Mesenchymal stem cell (in vitro differentiated cells and primary cell): ENCODE data around the gene TBX2.

Experiments used
- DNase-seq: peaks from one replicate; pipeline ENCODE4 v3.0.0-alpha.2; 2013
- H2AFZ ChIP-seq: one replicate; pipeline ENCODE4 v1.6.1; 2013; ENCODE audit warnings: low read depth, mild to moderate bottlenecking, control low read depth, inconsistent platforms, low read length, moderate library complexity
- H2AK5ac ChIP-seq: 2 replicates; pipeline ENCODE4 v1.6.1; 2013; ENCODE audit warnings: low read length, moderate library complexity, mild to moderate bottlenecking, inconsistent platforms; ENCODE audit not compliant: severe bottlenecking
- H2BK120ac ChIP-seq: one replicate; pipeline ENCODE4 v1.6.1; 2013; ENCODE audit warnings: low read depth, mild to moderate bottlenecking, inconsistent platforms, low read length, moderate library complexity
- H2BK12ac ChIP-seq, 2 experiments: one replicate each; pipeline ENCODE4 v1.6.1; 2013; ENCODE audit warnings: inconsistent platforms in 2 of 2, low read length in 2 of 2, mild to moderate bottlenecking in 2 of 2, moderate library complexity in 2 of 2, control low read depth in 1 of 2
- H2BK15ac ChIP-seq: one replicate; pipeline ENCODE4 v1.6.1; 2013; ENCODE audit warnings: mild to moderate bottlenecking, low read depth, inconsistent platforms; ENCODE audit not compliant: poor library complexity, severe bottlenecking
- H2BK5ac ChIP-seq: 2 replicates; pipeline ENCODE4 v1.6.1; 2013; ENCODE audit warnings: low read depth, mild to moderate bottlenecking, low read length, control low read depth, inconsistent platforms; ENCODE audit not compliant: poor library complexity, severe bottlenecking
- H3K14ac ChIP-seq, 2 experiments: one replicate each; pipeline ENCODE4 v1.6.1; 2013; ENCODE audit warnings: inconsistent platforms in 2 of 2, low read length in 2 of 2, control low read depth in 1 of 2, mild to moderate bottlenecking in 1 of 2, moderate library complexity in 1 of 2
- H3K18ac ChIP-seq, 2 experiments: one replicate each; pipeline ENCODE4 v1.6.1; 2013; ENCODE audit warnings: inconsistent platforms in 2 of 2, low read length in 2 of 2, control low read depth in 1 of 2, low read depth in 1 of 2, mild to moderate bottlenecking in 1 of 2
- H3K23ac ChIP-seq, 2 experiments: one replicate each; pipeline ENCODE4 v1.6.1; 2013; ENCODE audit warnings: inconsistent platforms in 2 of 2, low read length in 2 of 2, mild to moderate bottlenecking in 2 of 2, moderate library complexity in 2 of 2, control low read depth in 1 of 2
- H3K27ac ChIP-seq: 2 replicates; pipeline ENCODE4 v1.5.1; 2013; ENCODE audit warnings: mild to moderate bottlenecking, moderate library complexity, low read length, control low read depth, inconsistent platforms; ENCODE audit not compliant: poor library complexity, severe bottlenecking
- H3K27me3 ChIP-seq, 2 experiments: 2 replicates each; pipeline versions ENCODE4 v1.6.1 to v1.7.0; 2013; ENCODE audit warnings: low read length in 2 of 2, mild to moderate bottlenecking in 2 of 2, moderate library complexity in 2 of 2, control low read depth in 1 of 2, inconsistent platforms in 1 of 2; ENCODE audit not compliant: control insufficient read depth in 1 of 2, insufficient read depth in 1 of 2
- H3K36me3 ChIP-seq, 2 experiments: 2 replicates each; pipeline versions ENCODE4 v1.6.1 to v1.7.0; 2013; ENCODE audit warnings: low read length in 2 of 2, control low read depth in 1 of 2, inconsistent platforms in 1 of 2, low read depth in 1 of 2, mild to moderate bottlenecking in 1 of 2; ENCODE audit not compliant: insufficient read depth in 2 of 2, control insufficient read depth in 1 of 2
- H3K4ac ChIP-seq, 2 experiments: one replicate each; pipeline ENCODE4 v1.6.1; 2013; ENCODE audit warnings: inconsistent platforms in 2 of 2, low read length in 2 of 2, mild to moderate bottlenecking in 2 of 2, moderate library complexity in 2 of 2, control low read depth in 1 of 2, low read depth in 1 of 2
- H3K4me1 ChIP-seq: 2 replicates; pipeline ENCODE4 v1.6.1; 2013; ENCODE audit warnings: low read depth, low read length, control low read depth; ENCODE audit not compliant: control insufficient read depth, insufficient read depth
- H3K4me2 ChIP-seq: 2 replicates; pipeline ENCODE4 v1.6.1; 2013; ENCODE audit warnings: low read length, mild to moderate bottlenecking, inconsistent platforms; ENCODE audit not compliant: poor library complexity, severe bottlenecking
- H3K4me3 ChIP-seq, 2 experiments: 2 replicates each; pipeline versions ENCODE4 v1.5.1 to v1.7.0; 2013; ENCODE audit warnings: low read length in 2 of 2, mild to moderate bottlenecking in 2 of 2, control low read depth in 1 of 2, low read depth in 1 of 2; ENCODE audit not compliant: insufficient read depth in 1 of 2
- H3K79me1 ChIP-seq: replicated peaks from 2 replicates; pipeline ENCODE4 v1.6.1; 2013; ENCODE audit warnings: mild to moderate bottlenecking, control low read depth, low read length, inconsistent platforms; ENCODE audit not compliant: poor library complexity, severe bottlenecking
- H3K9ac ChIP-seq: 2 replicates; pipeline ENCODE4 v1.7.0; 2013; ENCODE audit warnings: mild to moderate bottlenecking, low read length, moderate library complexity
- H3K9me3 ChIP-seq: 2 replicates; pipeline ENCODE4 v1.7.0; 2013; ENCODE audit warnings: mild to moderate bottlenecking, low read length; ENCODE audit not compliant: control insufficient read depth
- H4K8ac ChIP-seq: one replicate; pipeline ENCODE4 v1.6.1; 2013; ENCODE audit warnings: inconsistent platforms, mild to moderate bottlenecking, low read length, moderate library complexity
- H4K91ac ChIP-seq: one replicate; pipeline ENCODE4 v1.6.1; 2013; ENCODE audit warnings: mild to moderate bottlenecking, low read length, inconsistent platforms
- WGBS: methylation state at CpG from one replicate; pipeline ENCODE4 v1.1.7; 2013; ENCODE audit warnings: mixed read lengths; 5-methylcytosine and 5-hydroxymethylcytosine counted together

TBX2 gene

GRCh38 chr17:61400066-61400716, 548 bp downstream of the TBX2 start:
- H4K91ac ChIP-seq, result peak overlapping the region; percentile 64
- peak overlapping the region in 1 of 2 experiments; percentile 99 for H3K14ac ChIP-seq
- H2BK15ac ChIP-seq, result peak overlapping the region; percentile 33
- peak overlapping the region; percentile 55 to 77 for H3K4ac ChIP-seq
- no peaks in the 10 kb centered on the region for H3K79me1 ChIP-seq
- H3K36me3 ChIP-seq, result peaks cover 2 to 21% of the 10 kb centered on the region in 2 experiments
- H3K23ac ChIP-seq, result no peak overlapping the region
- H3K27me3 ChIP-seq, result peaks cover 0 to 81% of the 10 kb centered on the region in 2 experiments
- peak overlapping the region; percentile 90 for H3K4me2 ChIP-seq
- DNase-seq, result peak; percentile 53
- H3K4me3 ChIP-seq, result peak overlapping the region; percentile 51 to 81
- peak overlapping the region; percentile 87 to 89 for H3K18ac ChIP-seq
- H3K9me3 ChIP-seq, result no peaks in the 10 kb centered on the region
- WGBS, result 0% methylated on average over 53 of the region's 90 CpGs
- H2BK120ac ChIP-seq, result peak overlapping the region; percentile 54
- no peak overlapping the region for H2BK5ac ChIP-seq
- H2AK5ac ChIP-seq, result no peak overlapping the region
- no peak overlapping the region for H3K27ac ChIP-seq
- peak overlapping the region; percentile 33 for H4K8ac ChIP-seq
- H2AFZ ChIP-seq, result no peak overlapping the region
- H3K9ac ChIP-seq, result peak overlapping the region; percentile 93
- H3K4me1 ChIP-seq, result peaks cover 54% of the 10 kb centered on the region
- H2BK12ac ChIP-seq, result peak overlapping the region in 1 of 2 experiments; percentile 29

DNA sequence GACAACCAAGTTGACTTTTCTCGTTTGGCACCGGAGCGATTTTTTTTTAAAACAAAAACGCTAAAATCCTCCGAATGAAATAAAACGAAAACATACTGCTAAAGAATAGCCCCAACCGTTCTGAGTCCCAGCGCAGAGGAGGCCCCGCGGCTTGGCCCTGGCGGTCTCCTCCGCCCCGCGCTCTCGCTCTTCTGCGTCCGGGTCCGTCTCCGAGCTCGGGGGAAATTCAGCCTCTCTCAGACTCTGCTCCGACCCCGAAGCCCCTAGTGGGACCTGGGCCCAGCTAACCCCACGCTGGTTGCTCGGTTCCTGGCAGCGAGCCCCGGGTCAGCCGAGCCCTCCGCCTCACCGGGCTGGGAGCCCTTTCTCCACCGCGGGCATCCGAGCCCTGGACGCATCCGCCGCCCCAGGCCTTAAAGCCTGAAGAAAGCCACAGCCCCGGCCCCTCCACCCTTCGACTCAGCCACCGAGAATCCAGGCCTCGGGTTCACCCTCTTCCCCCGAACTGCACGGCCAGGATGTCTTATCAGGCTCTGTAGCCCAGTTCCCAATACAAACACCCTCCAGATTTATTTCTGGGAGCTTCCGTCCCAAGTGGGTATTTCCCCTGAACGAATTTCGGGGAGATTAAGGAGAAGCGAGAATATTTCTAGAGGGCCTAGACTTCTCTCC, 1.2 kb downstream of the TBX2 start:
- 1% methylated on average over 40 of the region's 45 CpGs for WGBS

GRCh38 chr17:61401389-61402072, 1.9 kb downstream of the TBX2 start:
- peak overlapping the region; percentile 44 for H4K91ac ChIP-seq
- H3K79me1 ChIP-seq, result no peaks in the 10 kb centered on the region
- H3K4me2 ChIP-seq, result no peak overlapping the region
- no peak overlapping the region for H2BK15ac ChIP-seq
- H2AK5ac ChIP-seq, result no peak overlapping the region
- WGBS, result 11% methylated on average over 25 of the region's 25 CpGs
- H3K27ac ChIP-seq, result no peak overlapping the region
- peak overlapping the region in 1 of 2 experiments; percentile 81 for H3K4me3 ChIP-seq
- peak overlapping the region; percentile 88 for H2BK120ac ChIP-seq
- H4K8ac ChIP-seq, result peak overlapping the region; percentile 67
- peak overlapping the region; percentile 25 to 79 for H3K18ac ChIP-seq
- H2BK12ac ChIP-seq, result peak overlapping the region; percentile 6 to 17
- H3K4me1 ChIP-seq, result peaks cover 54% of the 10 kb centered on the region
- H2BK5ac ChIP-seq, result no peak overlapping the region
- H3K4ac ChIP-seq, result peak overlapping the region; percentile 20 to 42
- H3K14ac ChIP-seq, result peak overlapping the region in 1 of 2 experiments; percentile 5
- H3K36me3 ChIP-seq, result peaks cover 2 to 33% of the 10 kb centered on the region in 2 experiments
- no peak overlapping the region for H2AFZ ChIP-seq
- peak overlapping the region; percentile 93 for H3K9ac ChIP-seq
- peak overlapping the region in 1 of 2 experiments; percentile 1 for H3K23ac ChIP-seq
- peaks cover 0 to 77% of the 10 kb centered on the region in 2 experiments for H3K27me3 ChIP-seq
- H3K9me3 ChIP-seq, result no peaks in the 10 kb centered on the region
- peak; percentile 42 for DNase-seq

More for the DNA sequence above, 1.2 kb downstream of the TBX2 start:
- Histone ChIP-seq H3K27me3 (peaks cover 0 to 77% of the 10 kb centered on the region in 2 experiments), H4K91ac (peak overlapping the region; percentile 40), H3K4me3 (peak overlapping the region; percentile 9 to 81), H3K18ac (peak overlapping the region; percentile 79 to 87), H3K14ac (no peak overlapping the region), H3K4me2 (peak overlapping the region; percentile 69), H3K4ac (peak overlapping the region; percentile 43 to 63), H3K79me1 (no peaks in the 10 kb centered on the region), H2AFZ (no peak overlapping the region), H3K4me1 (peaks cover 58% of the 10 kb centered on the region), H3K27ac (no peak overlapping the region), H4K8ac (peak overlapping the region; percentile 62), H3K23ac (peak overlapping the region in 1 of 2 experiments; percentile 91), H2BK120ac (peak overlapping the region; percentile 88), H3K9me3 (no peaks in the 10 kb centered on the region), H3K36me3 (peaks cover 2 to 26% of the 10 kb centered on the region in 2 experiments), H2AK5ac (no peak overlapping the region), H2BK15ac (no peak overlapping the region), H2BK5ac (no peak overlapping the region), H3K9ac (peak overlapping the region; percentile 93), H2BK12ac (peak overlapping the region in 1 of 2 experiments; percentile 67)
- DNase-seq, result peak; percentile 50
